Upper lobe of left lung (tissue), 6 donors: ENCODE data around the gene P4HA1. TPM values are rescaled to one million over a fixed set of nuclear protein-coding genes. Genes with fewer than 3 reads are reported as not detected.

Experiments
- ATAC-seq, 2 donors: fragments of 200-7000 bp; cut with Tn5 transposase; one replicate each; pipeline ENCODE4 v1.9.1; 2022; ENCODE audit warnings: mild to moderate bottlenecking in 2 of 2, moderate library complexity in 2 of 2; ENCODE audit not compliant: low FRiP score in 2 of 2
- DNase-seq, 2 donors: peaks; one replicate each; pipeline ENCODE4 v3.0.0-alpha.2; 2019 to 2020
- H3K27ac ChIP-seq, 4 donors: fragments of 200-600 bp; sonication (generic); one replicate each; pipeline ENCODE4 v1.5.1; 2016 to 2019
- H3K27me3 ChIP-seq, 4 donors: fragments of 200-600 bp; sonication (generic); one replicate each; pipeline ENCODE4 v1.5.1; 2017 to 2019
- H3K36me3 ChIP-seq, 4 donors: fragments of 200-600 bp; sonication (generic); one replicate each; pipeline ENCODE4 v1.5.1; 2016 to 2019
- H3K4me1 ChIP-seq, 4 donors: fragments of 200-600 bp; sonication (generic); one replicate each; pipeline ENCODE4 v1.5.1; 2018 to 2019
- H3K4me3 ChIP-seq, 4 donors: fragments of 200-600 bp; sonication (generic); one replicate each; pipeline ENCODE4 v1.5.1; 2017 to 2019; ENCODE audit warnings: mild to moderate bottlenecking in 2 of 4, moderate library complexity in 1 of 4
- H3K9me3 ChIP-seq, 4 donors: fragments of 200-600 bp; sonication (generic); one replicate each; pipeline ENCODE4 v1.5.1; 2018 to 2019
- CTCF ChIP-seq, 6 experiments: fragments of 450-650 bp in 4 of 6; fragments of 200-600 bp in 2 of 6; sonication (generic) in 2 of 6; IDR thresholded peaks; one replicate each; pipeline ENCODE4 v1.5.1; 2016 to 2019; ENCODE audit warnings: antibody characterized with exemption in 6 of 6
- EP300 ChIP-seq, 4 donors: sonication (generic); formaldehyde crosslinking; IDR thresholded peaks; one replicate each; pipeline ENCODE4 v1.5.1; 2017; ENCODE audit warnings: antibody characterized with exemption in 4 of 4, control low read depth in 2 of 4
- POLR2A ChIP-seq, 4 donors: fragments of 450-650 bp; IDR thresholded peaks; one replicate each; pipeline ENCODE4 v1.5.1; 2016 to 2017; ENCODE audit warnings: antibody characterized with exemption in 4 of 4, mild to moderate bottlenecking in 2 of 4
- POLR2AphosphoS5 ChIP-seq, 2 donors: sonication (generic); formaldehyde crosslinking; IDR thresholded peaks; one replicate each; pipeline ENCODE4 v1.5.1; 2017; ENCODE audit warnings: antibody characterized with exemption in 2 of 2
- WGBS, 2 donors: methylation state at CpG; one replicate each; pipeline ENCODE4 v1.1.5; 2017 to 2018; 5-methylcytosine and 5-hydroxymethylcytosine counted together
- total RNA-seq, 6 donors: library from RNA; depleted of rRNA in 4 of 6; stranded (reverse); fragments of >200 nt in 4 of 6; gene quantifications; one replicate each; pipeline versions ENCODE4 v1.1.0 to v1.2.1, GENCODE V29; 2016 to 2021
- donor health status: DM: no; HTN: no; CAD: no; lungs with moderate emphysema.
- donor health status: DM: no; HTN: yes; CAD: no; lungs with severe emphysema.

The P4HA1 gene
- total RNA-seq, 6 donors from 2014 or later = 13.4 to 50.0 (median 29.5) TPM

GRCh38 chr10:73131913-73132686, 35.4 kb upstream of the P4HA1 start:
- 94 to 99% methylated on average over 2 of the region's 2 CpGs for WGBS, 2 donors
- no peak for DNase-seq
- ATAC-seq = no peak
- H3K4me3 ChIP-seq = no peak overlapping the region
- no peak for TF ChIP-seq POLR2AphosphoS5 (IDR thresholded peaks at IDR 0.05)
- no peak for TF ChIP-seq POLR2A (IDR thresholded peaks at IDR 0.05)
- TF ChIP-seq EP300 (IDR thresholded peaks at IDR 0.05) = no peak
- no peak for TF ChIP-seq CTCF (IDR thresholded peaks at IDR 0.05)
- no peaks in the 10 kb centered on the region for H3K27me3 ChIP-seq
- no peak overlapping the region for H3K27ac ChIP-seq
- H3K4me1 ChIP-seq = no peaks in the 10 kb centered on the region
- peaks cover 20 to 99% (median 74%) of the 10 kb centered on the region in 4 donors for H3K36me3 ChIP-seq
- H3K9me3 ChIP-seq = no peaks in the 10 kb centered on the region

GRCh38 chr10:73131301-73131700, 34.6 kb upstream of the P4HA1 start:
- no peaks in the 10 kb centered on the region for H3K9me3 ChIP-seq
- no peaks in the 10 kb centered on the region for H3K27me3 ChIP-seq
- no peak for TF ChIP-seq POLR2A (IDR thresholded peaks at IDR 0.05)
- TF ChIP-seq POLR2AphosphoS5 (IDR thresholded peaks at IDR 0.05) = no peak
- no peak for TF ChIP-seq CTCF (IDR thresholded peaks at IDR 0.05)
- no peak for TF ChIP-seq EP300 (IDR thresholded peaks at IDR 0.05)
- no peaks in the 10 kb centered on the region for H3K4me1 ChIP-seq
- H3K4me3 ChIP-seq = no peak overlapping the region
- DNase-seq = no peak
- 81 to 82% methylated on average over 2 of the region's 2 CpGs for WGBS, 2 donors
- ATAC-seq = no peak
- H3K27ac ChIP-seq = no peak overlapping the region
- H3K36me3 ChIP-seq = peaks cover 24 to 98% (median 75%) of the 10 kb centered on the region in 4 donors

GRCh38 chr10:73126343-73126742, 29.7 kb upstream of the P4HA1 start:
- WGBS, 2 donors = 95 to 97% methylated on average over 2 of the region's 2 CpGs
- no peak for DNase-seq
- peaks cover 17 to 83% (median 49%) of the 10 kb centered on the region in 4 donors for H3K36me3 ChIP-seq

GRCh38 chr10:73119952-73120351, 23.3 kb upstream of the P4HA1 start:
- no peak for ATAC-seq
- Histone ChIP-seq H3K9me3 (no peaks in the 10 kb centered on the region), H3K27ac (no peak overlapping the region), H3K4me1 (peaks cover 0 to 4% (median 0%) of the 10 kb centered on the region in 4 donors), H3K27me3 (no peaks in the 10 kb centered on the region), H3K36me3 (peaks cover 0 to 53% (median 7%) of the 10 kb centered on the region in 4 donors), H3K4me3 (no peak overlapping the region)
- 90 to 99% methylated on average over 4 of the region's 4 CpGs for WGBS, 2 donors
- no peak for TF ChIP-seq POLR2A (IDR thresholded peaks at IDR 0.05)
- no peak for TF ChIP-seq EP300 (IDR thresholded peaks at IDR 0.05)
- TF ChIP-seq CTCF (IDR thresholded peaks at IDR 0.05) = no peak
- TF ChIP-seq POLR2AphosphoS5 (IDR thresholded peaks at IDR 0.05) = no peak
- no peak for DNase-seq

More at GRCh38 chr10:73126343-73126742, 29.7 kb upstream of the P4HA1 start:
- TF ChIP-seq EP300 (IDR thresholded peaks at IDR 0.05) (no peak), POLR2AphosphoS5 (IDR thresholded peaks at IDR 0.05) (no peak), POLR2A (IDR thresholded peaks at IDR 0.05) (no peak), CTCF (IDR thresholded peaks at IDR 0.05) (no peak)
- ATAC-seq = no peak
- no peaks in the 10 kb centered on the region for H3K27me3 ChIP-seq
- H3K27ac ChIP-seq = no peak overlapping the region
- H3K9me3 ChIP-seq = no peaks in the 10 kb centered on the region
- H3K4me1 ChIP-seq = no peaks in the 10 kb centered on the region
- H3K4me3 ChIP-seq = no peak overlapping the region
